ENCODE data around the gene DYSF.

Gene DYSF

GRCh38 chr2:71706121-71706520, 252.8 kb downstream of the DYSF start:
- DNase-seq (ENCODE audit: low read depth in 2 of 2), result no peak

GRCh38 chr2:71706836-71707235, 253.5 kb downstream of the DYSF start:
- no peak for DNase-seq (ENCODE audit: low read depth in 2 of 2)

DNA sequence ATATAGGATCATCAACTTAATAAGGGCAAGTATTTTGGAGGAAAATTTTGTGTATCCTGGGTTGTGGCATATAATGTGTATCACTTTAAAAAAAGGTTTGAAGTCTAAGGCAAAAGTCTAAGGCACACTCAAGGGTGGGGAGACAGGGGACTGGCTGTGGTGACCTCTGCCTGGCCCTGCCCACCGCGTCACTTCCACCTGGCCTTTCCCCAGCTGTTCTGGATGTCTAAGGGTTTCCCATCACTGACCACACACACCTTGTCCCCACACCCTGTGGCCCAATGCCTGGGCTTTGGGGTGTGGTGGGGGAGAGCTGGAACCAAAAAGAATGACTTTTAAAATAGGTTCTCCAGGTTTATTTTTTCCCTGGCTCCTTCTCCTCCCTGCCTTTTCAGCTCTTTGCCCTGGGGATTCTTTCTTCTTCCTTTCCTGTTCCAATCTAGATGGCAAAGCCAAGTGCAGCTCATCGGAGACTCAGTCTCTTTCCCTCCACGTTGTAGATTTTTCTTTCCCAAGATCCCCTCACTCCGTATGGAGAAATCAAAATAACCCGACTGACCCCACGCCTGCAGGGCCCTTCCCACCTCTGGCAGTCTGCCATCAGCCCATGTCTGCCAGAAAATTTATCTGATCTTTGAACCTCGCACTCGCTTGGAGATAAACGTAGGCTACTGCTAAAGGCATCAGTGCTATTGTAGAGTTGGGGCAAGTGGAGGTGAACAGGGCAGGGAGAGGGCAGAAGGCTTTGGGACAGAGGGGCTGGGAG, 257.2 kb downstream of the DYSF start:
- no peak for DNase-seq (ENCODE audit: low read depth in 2 of 2)

DNA sequence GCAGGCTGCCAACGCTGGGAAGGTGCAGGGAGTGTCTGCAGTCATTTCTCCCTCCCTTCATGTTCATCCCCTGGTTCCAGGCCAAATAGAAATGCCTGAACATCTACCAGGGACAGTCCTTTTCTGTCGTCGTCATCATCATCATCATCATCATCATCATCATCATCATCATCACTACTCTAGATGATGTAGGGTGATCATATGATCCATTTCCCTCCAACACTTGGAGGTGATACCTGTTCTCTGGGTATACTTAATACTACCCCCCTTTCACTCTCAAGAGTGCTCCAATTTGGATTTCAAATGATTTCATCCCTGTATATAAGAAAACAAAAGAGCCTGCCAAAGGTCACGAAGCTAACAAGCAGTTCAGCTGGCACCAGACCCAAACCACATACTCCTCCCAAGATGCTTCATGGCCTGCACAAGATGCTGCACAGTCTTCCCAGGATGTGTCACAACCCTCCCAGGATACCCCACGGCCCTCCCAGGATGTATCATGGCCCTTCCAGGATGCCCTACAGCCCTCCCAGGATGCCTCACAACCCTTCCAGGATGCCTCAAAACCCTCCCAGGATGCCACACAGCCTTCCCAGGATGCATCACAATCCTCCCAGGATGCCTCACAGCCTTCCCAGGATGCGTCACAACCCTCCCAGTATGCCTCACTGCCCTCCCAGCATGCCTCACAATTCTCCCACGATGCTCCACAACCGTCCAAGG, 257.9 kb downstream of the DYSF start:
- DNase-seq (ENCODE audit: low read depth in 2 of 2), result no peak

- DNase-seq (ENCODE audit: low read depth in 2 of 2), result no peak
Observed at GRCh38 chr2:71712158-71712818, 258.9 kb downstream of the DYSF start.

DNA sequence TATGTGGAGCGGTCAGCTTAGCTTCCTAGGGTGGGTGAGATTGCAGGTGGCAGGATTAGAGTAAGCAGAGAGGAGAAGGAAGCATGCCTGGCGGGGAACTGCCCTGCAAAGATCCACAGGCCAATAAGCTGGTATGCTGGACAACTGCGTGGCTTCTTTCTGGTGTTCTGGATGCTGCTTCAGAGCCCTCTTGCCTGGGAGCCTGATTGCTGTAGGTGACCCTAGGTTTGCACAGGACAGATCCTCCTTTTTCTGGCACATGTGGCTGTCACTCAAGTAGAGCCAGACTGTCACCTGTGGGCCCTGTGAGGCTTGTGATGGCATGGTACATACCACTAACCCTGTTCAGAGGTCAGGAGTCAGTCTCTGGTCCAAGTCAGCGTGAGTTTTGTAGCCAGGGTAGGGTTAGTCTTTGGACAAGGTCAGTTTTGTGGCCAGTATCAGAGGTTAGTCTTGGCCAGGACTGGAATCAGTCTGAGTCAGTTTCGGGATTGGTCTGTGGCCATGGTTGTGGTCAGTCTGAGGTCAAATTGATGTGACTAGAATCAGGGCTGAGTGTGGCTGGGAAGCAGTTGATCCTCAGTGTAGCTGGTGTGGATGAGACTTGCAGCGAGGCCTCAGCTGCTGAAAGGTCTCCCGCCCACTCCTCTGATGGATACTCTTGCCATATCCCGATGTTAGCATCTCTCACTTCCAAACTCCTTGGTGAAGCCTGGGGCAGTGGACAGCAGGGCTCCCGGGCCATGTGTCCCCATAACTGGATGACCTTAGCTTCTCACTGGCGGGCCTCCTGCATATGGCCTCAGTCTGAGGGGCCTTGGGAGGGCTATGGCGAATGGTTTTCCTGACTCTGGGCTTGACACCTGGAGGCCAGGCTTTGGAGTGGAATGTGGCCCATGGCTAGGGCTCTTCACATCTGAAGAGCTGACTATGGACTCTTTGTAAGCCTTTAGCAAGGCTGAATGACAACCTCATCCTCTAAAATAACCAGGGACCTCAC, 260.5 kb downstream of the DYSF start:
- no peak for DNase-seq (ENCODE audit: low read depth in 2 of 2)

DNA sequence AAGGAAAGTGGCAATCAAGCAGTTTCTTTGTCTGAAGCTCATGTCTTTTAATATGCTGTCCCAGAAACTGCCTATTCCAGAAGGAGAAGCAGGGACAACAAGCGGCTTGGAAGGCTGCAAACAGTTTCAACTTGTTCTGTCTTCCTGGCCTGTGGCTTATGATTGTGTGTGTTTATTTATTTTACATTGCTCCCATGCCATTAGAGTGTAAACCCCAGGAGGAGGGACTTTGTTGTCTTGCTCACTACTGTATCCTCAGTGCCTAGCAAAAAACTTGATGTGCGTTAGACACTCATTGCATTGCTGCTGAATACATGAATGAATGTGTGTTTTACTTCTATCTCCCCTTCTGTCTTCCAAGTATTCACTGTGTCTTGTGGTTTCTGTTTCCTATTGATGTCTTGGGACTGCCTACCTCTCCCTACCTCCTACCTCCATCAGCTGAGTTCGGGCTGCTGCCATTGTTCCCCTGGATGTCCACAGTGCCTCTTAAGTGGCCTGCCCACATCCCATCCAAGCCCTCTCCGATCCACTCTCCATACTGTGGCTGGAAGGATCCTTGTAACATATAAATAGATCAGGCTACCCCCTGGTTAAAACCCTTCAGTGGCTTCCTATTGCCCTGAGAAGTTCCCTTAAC, 261.4 kb downstream of the DYSF start:
- DNase-seq (ENCODE audit: low read depth in 2 of 2), result no peak

- no peak for DNase-seq (ENCODE audit: low read depth in 2 of 2)
Observed at GRCh38 chr2:71715241-71715750, 261.9 kb downstream of the DYSF start.

DNA sequence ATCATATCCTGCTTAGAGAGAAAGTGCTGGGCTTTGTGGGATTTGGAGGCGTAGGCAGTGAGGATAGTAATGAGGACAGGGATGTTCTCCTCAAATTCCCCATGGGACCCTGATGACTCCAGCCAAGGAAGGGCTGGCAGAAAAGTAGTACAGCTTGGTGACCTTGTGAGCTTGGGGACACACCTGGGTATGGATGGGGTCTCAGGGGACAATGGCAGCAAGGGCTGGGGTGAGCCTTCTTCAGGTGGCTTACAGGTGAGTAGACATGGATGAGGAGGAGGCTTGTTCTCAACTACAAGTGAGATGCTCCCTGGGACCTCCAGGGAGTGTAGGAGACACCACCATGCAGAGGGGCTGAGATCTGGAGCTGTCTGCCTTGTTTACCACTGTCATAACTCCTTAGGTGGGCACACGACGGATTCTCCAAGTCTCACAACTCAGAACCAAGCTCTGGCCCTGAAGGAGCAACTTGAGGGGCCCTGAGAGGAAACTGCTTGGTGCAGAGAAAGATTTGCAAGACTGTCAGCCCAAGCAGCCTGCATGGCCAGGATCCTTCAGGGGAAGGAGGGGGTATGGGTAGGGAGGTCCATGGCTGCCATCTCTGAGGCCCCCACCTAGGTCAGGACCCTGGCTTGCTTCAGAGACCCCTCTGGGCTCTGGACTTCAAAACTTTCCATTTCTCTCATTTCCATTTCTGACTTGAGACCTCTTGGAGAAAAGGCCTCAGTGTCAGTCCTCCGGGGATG, 262.8 kb downstream of the DYSF start:
- no peak for DNase-seq (ENCODE audit: low read depth in 2 of 2)

DNA sequence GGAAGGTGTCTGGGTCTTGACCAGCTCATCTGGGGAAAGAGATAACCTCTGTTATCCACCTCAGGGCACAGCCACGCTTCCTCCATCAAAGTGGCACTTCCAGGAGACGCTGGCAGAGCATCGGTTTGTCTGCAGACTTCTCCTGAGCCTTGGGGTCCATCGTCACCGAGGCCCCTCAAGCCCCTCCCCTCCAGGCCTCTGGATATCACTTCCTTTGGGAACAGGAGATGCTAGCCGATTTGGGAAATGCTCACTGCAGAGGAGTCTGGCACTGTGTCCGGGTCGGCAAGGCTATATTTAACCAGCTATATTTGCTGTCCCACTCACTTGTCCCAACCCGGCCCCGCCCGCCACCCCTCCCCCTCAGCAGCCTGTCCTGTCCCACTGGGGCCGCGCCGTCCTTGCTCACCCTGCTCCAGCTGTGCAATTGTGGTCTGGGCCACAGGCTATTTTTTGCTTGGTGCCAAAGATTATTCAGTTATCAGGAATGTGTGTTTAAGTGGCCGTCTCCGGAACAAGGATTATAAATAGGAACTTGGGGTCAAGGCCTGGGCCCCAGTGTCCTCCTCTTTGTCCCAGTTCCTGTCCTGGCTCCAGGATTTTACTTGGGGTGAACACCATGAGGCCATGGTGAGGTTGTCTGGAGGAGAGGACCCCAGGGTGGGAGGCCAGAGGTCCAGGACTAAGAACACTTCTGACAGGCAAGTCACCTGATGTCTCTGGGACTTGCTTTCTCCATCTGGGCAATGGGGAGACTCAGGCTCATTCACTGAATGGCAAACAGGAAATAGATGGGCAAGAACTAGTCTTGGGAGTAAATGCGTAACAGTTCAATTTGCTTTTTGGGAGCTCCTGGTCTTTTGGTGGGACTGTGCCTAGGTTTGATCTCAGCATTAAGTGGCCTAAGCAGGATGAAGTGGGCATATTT, 263.6 kb downstream of the DYSF start:
- DNase-seq (ENCODE audit: low read depth in 2 of 2), result no peak

- no peak for DNase-seq (ENCODE audit: low read depth in 2 of 2)
Observed at GRCh38 chr2:71718686-71719085, 265.3 kb downstream of the DYSF start.

GRCh38 chr2:71719520-71720282, 266.3 kb downstream of the DYSF start:
- DNase-seq (ENCODE audit: low read depth in 2 of 2), result no peak

DNA sequence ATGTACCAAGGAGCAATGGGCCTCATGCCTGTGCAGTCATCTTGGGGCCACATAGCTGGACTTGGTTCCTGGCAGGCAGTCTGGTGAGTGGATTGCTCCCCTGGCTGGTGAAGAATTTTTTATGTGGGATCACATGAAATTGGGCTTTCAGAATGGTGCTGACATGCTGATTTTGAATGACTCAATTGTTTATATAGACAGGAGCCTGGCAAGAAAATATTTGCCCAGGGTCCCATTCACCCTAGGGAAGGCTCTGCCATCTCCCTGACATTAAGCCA, 266.9 kb downstream of the DYSF start:
- DNase-seq (ENCODE audit: low read depth in 2 of 2), result no peak

GRCh38 chr2:71720596-71721361, 267.4 kb downstream of the DYSF start:
- DNase-seq (ENCODE audit: low read depth in 2 of 2), result no peak

DNA sequence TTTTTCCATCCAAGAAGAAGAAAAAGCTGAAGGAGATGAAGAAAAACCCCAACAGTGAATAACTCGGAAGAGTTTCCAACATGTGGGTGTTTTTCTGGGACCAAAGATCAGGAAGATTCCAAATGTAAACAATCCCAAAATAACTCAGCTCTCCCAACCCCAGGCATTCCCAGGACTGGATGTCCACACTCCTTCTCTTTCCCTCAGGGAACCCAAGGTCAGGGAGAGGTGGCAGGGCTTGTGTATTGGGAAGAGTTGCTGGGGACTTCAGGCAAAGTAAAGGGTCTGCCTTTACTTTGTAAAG, 268.0 kb downstream of the DYSF start:
- no peak for DNase-seq (ENCODE audit: low read depth in 2 of 2)

DNA sequence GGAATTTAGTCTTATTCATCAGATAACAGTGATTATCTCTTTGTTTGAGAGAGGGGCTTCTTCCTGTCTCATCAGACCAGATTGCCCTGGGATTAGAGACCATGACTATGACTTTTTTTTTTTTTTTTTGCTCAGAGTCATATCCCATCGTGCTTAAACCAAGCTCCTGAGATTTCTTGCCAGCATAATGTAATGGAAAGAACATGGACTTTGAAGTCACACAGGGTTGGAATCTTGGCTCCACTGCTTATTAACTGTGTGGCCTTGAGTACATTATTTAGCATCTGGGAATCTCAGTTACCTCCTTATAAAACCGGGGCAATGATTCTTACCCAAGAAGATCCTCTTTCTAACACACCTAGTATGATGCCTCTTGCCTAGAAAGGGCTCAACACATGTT, 268.3 kb downstream of the DYSF start:
- no peak for DNase-seq (ENCODE audit: low read depth in 2 of 2)

DNA sequence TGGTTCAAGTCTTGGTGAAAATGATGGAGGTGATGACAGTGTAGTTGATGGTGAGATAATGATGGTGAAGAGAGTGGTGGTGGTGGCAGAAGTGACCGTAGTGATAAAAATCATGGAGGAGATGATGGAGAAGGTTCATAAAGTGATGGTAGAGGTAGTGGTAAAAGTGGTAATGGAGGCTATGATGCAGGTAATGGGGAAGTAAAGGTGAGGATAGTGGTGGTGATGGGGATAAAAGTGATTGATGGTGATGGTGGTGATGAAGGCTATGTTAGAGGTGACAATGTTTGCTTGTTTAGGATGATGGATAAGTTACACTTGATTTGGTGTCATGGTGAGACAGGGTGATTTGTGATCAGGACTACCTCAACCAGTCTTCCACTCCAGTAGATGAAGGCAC, 268.9 kb downstream of the DYSF start:
- DNase-seq (ENCODE audit: low read depth in 2 of 2), result no peak

DNA sequence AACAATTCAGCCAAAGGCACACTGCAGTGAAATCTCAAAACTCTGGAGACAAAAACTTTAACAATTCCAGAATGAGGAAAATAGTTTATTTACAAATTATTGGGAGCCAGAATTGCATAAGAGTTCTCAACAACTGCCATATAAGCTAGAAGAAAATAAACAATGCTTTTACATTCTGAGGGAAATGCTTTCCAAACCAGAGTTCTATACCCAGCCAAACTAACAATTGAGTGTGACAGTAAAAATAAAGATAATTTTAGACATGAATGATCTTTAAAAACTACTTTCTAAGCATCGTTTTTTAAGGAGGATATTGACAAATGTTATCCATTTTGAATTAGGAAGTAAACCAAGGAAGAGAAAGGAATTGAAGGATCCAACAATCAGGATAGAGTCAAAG, 271.4 kb downstream of the DYSF start:
- DNase-seq (ENCODE audit: low read depth in 2 of 2), result no peak
